ENCODE data around the gene HSF2BP.

HSF2BP gene

DNA sequence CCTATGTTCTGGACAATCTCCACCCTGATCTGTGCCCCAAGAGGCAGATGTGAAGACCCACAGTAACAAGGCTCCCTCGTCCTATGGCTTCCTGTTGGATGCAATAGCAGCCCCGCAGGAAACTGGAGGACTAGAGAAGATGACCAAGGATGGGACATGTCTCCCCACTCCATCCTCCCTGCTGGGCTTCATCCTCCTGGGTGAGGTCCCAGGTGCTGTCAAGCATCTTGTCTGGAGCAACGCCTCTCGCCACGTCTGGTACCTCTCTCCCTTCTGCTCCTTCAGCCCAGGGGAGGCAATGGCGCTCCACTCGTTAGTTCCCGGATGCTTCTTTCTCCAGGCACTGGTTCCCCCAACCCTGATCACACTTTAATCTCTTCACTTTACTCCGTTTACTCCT is 11.1 kb downstream of the HSF2BP start:
- no peak for DNase-seq

DNA sequence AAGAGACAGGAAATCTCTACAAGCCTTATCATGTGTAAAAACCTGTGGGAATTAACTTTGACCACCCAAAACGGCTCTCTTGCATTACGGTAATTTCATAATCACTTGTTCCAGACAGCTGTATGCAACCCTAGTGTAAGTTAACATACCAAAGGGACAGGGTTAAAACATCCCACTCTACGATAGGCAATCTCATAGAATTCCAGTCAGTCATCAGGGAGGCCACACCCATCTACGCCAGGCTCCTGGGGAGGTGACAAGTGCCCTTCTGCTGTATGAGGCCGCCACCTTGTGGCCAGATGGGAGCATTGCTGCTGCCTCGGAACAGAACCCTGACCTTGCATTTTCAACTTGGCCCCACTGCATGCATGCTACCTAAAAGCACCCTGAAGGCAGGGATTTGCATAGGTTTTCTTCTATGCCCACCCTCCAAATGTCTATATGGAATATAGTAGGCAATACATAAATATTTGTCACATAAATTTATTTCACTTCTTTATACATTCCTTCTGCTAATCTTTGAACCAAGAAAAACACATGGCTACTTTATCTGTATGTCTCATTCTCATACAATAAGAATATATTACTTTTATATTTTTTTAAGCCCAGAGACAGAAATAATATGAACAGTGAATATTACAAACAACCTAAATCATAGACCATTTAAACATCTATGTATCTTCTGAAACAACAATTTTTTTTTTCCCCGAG is 12.6 kb downstream of the HSF2BP start:
- DNase-seq: peak; percentile 85 to 89

DNA sequence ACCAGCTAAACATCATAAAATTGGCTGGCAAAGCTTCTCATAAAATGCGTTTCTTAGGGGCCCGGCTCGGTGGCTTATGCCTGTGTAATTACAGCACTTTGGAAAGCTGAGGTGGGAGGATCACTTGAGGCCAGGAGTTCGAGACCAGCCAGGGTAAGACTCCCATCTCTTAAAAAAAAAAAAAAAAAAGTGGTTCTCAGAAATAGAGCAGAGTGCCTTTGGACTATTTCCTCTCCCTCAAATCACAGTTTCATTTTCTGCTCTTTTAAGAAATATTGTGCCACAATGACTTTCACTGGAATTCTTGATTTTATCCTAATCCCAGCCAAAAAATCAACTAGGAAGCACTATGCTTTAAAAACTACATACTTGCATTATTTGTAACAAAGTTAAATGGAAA is 13.3 kb downstream of the HSF2BP start:
- DNase-seq: no peak

DNA sequence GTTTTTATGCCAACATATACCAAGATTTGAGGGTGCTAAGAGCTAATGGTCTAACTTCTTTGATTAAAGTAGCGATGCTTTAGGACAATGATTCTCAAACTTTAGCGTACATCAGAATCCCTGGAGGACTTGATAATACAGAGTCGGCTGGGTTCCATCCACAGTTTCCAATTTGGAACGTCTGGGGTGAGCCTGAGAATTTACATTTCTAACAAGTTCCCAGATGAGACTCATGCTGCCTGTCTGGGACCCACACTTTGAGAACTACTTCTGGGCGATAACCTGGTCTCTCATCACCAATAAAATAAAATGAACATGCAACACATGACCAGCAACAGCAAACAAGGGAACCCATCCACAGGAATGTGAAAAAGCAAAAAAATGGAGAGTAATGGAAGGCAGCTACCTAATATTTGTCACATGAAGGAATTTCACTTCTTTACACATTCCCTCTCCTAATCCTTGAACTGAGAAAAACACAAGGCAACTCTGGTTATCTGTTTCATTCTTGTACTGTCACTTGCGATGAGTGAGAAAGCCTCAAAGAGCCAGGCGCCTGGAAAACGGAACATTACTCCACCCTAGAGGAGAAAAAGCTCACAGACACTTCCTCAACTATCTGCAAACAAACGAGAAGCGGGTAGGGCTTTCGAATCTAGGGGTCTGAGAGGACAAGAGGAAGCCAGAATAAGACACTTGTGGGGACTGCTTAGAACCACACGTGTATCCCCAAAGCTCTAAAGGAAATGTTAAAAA is 14.0 kb downstream of the HSF2BP start:
- peak; percentile 39 to 50 for DNase-seq

DNA sequence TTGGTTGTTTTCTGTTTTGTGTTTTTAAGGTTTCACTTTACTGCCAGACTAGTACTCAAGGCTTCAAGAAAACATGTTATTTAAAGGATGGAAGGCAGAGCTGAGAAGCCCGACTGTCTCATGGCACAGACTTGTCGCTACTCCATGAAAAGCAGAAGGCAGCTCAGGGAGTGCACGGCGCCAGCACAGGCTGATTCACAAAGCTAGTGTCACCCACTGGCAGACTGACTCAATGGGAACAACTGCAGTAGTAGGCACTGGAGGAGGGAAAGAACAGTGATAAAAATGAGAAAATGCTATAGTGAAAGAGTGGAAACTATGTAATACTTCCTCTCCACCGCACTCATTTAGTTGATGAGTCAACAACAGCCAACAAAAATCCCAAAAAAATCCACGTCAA is 14.7 kb downstream of the HSF2BP start:
- DNase-seq: no peak

DNA sequence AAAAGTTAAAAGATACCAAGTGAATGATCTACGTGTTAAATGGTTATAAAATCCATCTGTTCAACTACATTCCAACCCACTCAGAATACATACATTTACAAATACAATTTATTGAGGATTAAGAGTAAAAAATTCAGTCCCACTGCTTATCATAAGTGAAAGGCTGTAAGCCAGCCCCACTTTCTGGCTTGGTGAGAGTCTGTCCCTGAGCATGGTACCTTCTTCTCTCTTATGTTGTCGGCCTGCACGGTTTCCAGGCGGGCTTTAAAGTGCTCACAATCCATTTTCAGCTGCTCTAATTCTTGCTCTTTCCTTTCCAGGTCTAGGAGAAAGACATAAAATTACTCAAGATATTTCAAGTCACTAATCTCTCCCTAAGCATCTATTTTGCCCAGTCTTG is 15.2 kb downstream of the HSF2BP start:
- DNase-seq: no peak

DNA sequence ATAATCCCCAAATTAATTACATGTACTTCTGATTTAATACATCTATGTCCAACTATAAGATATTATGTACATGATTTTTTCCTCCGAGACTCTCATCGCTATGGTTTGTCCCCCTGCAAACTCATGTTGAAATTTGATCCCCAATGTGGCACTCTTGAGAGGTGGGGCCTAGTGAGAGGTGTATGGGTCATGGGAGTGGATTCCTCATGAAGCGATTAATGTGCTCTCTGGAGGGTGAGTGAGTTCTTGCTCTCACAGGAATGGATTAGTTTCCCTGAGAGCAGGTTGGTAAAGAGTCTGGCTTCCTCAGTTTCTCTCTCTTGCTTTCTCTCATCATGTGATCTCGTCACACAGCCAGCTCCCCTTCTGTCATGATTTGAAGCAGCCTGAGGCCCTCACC is 16.1 kb downstream of the HSF2BP start:
- DNase-seq: no peak

DNA sequence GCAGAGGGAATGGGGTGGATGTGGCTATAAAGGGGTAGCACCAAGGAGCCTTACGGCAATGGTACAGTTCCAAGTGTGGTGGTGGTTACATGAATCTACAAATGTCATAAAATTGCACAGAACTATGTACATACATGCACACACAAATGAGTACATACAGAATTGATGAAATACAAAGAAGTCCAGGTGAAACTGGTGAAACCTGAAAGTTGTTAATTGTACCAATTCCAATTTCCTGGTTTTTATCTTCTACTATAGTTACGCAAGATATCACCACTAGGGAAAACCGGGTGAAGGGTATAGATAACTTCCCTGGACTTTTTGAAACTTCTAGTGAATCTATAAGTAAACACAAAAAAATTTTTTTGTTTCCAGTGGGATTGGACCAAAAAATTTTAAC is 18.9 kb downstream of the HSF2BP start:
- no peak for DNase-seq

DNA sequence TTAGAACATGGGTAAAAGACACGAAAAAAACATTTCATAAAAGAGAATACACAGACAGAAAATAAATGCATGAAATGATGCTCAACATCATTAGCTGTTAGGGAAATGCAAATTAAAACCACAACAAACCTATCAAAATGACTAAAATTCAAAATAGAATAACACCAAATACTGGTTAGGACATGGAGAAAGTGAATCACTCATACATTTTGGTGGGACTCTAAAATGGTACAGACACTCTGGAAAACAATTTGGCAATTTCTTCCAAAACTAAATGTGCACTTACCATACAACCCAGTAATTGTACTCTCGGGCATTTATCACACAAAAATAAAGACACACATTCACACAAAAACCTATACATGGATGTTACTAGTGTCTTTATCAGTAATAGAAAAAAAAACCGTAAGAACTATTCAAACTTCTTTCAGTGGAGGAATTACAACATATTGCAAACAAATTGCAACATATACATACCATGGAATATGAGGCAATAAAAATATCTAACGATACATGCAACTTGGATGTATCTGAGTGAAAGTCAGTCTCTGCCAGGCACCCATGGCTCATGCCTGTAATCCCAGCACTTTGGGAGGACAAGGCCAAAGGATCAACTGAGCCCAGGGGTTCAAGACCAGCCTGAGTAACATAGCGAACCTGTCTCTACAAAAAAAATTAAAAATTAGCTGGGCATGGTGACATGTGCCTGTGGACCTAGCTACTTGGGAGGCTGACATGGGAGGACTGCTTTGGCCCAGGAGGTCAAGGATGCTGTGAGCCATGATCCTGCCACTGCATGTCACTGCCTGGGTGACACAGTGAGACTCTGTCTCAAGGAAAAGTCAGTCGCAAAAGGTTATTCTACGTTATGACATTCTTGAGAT is 19.6 kb downstream of the HSF2BP start:
- DNase-seq: no peak

DNA sequence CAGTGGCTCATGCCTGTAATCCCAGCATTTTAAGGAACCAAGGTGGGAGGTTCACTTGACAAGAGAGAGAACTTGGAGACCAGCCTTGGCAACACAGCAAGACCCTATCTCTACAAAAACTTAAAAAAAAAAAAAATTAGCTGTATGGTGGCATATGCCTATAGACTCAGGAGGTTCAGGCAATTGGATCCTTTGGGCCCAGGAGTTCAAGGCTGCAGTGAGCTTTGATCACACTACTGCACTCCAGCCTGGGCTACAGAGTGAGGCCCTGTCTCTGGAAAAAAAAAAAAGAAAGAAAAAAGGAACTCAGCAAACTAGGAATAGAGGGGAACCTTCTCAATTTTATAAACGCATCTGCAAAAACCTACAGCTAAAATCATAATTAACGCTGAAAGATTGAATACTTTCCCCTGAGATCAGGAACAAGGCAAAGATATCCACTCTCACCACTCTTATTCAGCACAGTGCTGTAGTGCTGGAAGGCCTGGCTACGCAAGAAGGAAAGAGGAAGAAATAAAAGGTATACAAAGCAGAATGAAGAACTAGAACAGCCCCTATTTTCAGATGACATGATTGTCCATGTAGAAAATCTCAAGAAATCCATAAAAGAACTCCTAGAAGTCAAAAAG is 21.6 kb downstream of the HSF2BP start:
- DNase-seq: no peak

DNA sequence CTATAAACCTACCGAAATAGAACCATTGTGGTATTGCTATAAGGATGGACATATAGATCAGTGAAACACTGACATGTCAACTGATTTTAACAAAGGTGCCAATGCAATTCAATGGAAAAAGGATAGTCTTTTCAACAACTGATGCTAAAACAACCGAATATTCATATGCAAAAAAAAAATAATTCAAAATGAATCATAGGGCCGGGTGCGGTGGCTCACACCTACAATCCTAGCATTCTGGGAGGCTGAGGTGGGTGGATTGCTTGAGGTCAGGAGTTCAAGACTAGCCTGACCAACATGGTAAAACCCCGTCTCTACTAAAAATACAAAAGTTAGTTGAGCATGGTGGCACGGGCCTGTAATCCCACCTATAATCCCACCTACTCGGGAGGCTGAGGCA is 23.9 kb downstream of the HSF2BP start:
- DNase-seq: no peak

DNA sequence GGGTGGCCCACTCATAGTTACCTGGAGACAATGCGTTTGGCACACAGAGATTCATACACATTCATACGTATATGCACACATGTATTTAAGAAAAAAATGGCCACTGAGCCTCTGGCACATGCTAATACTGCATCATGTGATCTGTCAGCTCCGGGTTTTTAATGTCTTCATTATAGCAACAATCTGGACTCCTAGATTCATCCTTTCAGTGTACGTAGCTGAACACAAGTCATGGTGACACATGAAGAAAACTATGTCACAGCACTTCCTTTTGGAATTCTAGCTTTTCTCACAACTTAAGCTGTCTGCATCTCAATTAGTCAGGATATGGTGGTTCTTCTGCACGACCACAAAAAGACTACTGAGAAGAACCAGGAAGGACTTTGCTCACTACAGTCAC is 24.7 kb downstream of the HSF2BP start:
- no peak for DNase-seq

DNA sequence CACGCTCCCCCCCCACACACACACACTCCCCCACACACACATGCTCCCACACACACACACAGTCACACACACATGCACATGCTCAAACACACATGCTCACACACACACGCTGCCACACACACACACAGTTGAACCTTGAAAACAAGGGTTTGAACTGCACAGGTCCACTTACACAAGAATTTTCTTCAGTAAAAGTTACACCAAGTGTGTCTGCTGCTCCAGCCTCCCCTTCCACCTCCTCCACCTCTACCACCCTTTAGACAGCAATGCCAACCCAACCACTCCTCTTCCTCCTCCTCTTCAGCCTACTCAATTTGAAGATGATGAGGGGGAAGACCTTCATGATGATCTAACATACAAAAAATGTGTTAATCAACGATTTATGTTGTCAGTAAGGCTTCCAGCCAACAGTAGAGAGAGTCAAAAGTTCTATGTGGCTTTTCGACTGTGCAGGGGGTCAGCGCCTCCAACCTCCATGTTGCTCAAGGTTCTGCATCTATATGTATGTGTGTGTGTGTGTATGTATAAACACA is 26.8 kb downstream of the HSF2BP start:
- no peak for DNase-seq

DNA sequence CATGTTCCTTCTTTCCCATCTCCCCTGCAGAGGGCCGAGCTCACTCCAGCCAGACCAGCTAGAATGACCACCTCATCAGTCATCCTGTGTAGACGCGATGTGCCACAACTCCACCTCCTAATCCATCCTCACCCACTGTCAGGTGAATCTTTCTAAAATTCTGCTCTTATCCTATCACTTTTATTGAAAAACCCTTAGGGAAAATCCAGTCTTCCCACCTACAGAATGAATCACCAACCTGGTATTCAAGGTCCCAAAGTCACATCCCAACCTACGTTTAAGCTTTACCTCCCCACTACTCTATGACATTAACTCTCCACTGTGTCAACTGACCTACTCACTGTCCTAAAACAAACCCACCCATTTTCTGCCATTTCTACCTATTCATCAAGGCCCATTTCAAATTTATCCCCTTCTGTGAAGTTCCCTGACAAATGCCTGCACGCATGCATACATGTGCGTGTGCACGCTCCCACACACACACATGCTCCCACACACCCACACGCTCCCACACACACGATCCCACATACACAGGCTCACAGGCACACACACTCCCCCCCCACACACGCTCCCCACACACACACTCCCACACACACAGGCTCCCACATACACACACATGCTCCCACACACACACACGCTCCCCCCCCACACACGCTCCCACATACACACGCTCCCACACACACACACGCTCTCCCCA is 27.7 kb downstream of the HSF2BP start:
- no peak for DNase-seq

DNA sequence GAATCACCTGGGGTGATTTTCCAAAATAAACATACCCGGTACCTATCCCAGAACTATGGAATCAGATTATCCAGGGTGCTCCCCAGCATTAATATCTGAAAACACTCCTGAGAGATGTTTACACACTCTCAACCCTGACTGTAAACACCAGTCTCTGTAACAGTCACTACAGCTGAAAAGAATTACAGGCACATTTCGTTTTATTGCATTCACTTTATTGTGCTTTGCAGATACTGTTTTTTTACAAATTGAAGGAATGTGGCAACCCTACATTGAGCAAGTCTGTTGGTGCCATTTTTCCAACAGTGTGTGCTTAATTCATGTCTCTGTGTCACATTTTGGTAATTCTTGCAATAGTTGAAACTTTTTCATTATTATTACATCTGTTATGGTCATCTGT is 31.8 kb downstream of the HSF2BP start:
- DNase-seq: no peak

DNA sequence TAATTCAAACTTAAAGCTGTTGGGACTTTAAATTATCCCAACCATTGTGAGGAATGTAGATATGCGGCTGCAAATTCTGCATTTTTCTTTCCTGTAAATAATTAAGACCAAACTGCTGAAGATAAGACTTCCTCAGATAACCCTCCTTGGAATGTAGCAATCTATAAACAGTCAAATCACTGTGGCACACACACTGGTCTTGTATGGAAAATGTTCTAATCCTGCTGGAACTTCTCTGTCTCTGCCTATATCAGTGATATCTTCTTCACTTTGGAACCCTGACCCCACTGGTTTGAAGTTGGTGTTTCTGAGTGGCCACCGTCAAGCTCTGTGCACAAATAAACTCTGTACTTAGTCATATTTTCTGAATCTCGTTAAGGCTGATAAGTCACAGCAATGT is 32.9 kb downstream of the HSF2BP start:
- DNase-seq: no peak

DNA sequence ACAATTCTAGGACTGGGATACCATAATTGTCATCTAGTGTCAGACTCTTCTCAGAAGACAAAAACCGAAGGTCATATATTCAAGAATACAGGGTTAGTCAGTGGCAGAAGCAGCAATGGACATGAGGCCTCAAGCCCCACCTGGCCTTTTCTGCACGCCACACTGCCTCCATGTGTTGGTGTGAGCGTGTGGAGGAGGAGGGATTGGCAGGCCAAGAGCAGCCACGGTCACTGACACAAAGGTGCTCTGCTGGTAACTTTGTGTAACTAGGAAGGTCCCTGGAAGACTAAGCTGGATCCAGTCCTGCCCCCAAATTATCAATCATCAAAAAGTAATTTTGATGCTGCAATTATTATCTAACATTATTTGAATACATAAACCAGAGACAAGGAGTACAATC is 34.9 kb downstream of the HSF2BP start:
- DNase-seq: no peak

DNA sequence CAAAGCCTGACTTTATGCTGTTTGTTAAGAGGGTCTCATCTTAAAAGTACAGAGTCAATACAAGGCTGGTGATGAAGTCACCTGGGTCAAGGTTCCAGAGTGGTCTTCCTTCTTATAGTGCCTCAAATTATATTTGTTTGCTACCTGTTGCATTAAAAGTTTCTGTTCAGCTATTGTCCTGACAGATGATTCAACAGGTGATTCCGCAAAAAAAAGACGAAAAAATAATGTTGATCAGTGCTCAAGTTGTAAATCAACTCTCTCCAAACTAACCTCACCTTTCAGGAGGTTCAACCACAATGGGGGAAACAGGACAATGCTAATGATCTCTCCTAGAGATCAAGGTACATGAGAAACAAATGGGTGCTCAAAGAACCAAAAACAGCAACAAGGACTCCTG is 35.7 kb downstream of the HSF2BP start:
- no peak for DNase-seq

DNA sequence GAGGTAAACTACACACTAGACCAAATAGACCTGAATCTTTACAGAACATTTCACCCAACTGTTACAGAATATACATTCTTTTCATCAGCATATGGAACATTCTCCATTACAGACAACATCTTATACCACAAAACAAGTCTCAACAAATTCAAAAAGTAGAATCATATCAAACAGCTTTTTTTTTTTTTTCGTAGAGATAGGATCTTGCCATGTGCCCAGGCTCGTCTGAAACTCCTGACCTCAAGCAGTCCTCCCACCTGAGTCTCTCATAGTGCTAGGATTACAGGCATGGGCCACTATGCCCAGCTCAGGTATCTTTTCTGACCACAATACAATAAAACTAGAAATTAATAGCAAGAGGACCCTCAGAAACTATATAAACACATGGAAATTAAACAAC is 36.5 kb downstream of the HSF2BP start:
- DNase-seq: no peak

DNA sequence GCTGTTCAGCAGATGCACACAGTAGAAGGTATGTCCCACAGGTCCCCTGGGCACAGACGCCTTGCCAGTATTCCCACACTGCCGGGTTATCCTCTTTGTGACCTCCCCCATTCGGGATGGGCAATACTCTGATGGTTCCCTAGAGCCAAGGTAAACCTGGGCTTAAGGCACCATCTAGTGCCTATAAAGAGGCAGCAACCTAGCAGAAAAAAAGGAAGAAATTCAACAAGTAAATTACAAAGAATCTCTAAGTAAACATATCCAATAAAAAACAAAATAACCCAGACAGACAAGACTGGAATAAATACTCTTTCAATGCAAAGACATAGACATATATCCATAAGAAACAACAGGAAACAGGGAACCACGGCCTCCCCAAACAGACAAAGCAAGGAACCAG is 39.4 kb downstream of the HSF2BP start:
- no peak for DNase-seq

DNA sequence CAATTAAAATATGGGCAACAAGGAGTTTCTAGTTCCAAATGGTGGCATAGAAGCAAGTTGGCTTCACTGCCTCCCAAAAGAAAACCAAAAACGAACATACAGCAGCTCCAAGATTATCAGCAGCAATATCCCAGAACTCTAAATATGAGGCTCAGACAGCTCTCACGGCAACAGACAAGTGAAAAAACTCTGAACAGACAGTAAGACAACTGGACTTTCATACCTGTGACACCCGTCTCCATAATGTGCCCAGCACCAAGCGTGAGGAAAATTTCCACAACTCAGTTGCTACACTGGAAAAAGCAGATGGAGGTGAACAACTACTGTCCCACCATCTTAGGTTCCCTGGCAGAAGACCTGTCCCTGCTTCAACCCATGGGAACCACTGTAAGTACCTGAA is 39.9 kb downstream of the HSF2BP start:
- DNase-seq: no peak

DNA sequence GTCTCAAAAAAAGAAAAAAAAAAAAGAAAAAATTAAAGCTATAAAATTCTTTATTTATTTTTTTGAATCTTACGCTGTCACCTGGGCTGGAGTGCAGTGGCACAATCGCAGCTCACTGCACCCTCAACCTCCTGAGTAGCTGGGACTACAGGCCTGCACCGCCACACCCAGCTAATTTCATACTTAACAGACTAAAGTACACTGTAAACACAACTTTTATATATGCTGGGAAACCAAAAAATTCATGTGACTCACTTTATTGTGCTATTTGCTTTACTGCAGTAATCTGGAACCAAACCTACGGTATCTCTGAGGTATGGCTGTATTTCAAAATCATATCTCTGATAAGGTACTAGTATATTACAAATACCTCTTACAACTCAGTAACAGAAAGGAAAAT is 40.3 kb downstream of the HSF2BP start:
- DNase-seq: no peak
